GM12891 (cell line): ENCODE measurements around the gene CAMKMT.

Experiments used
- POLR2A ChIP-seq: IDR thresholded peaks from 2 replicates; pipeline ENCODE4 v1.6.1; 2011; ENCODE audit warnings: low read depth, low read length, control low read depth
- POLR2AphosphoS5 ChIP-seq: IDR thresholded peaks from 2 replicates; pipeline ENCODE4 v1.6.1; 2011; ENCODE audit warnings: low read depth, low read length, control low read depth

GRCh38 chr2:44793322-44793870 is 431.6 kb downstream of the CAMKMT start:
- no peak for TF ChIP-seq POLR2AphosphoS5
- TF ChIP-seq POLR2A, result no peak
